Measurements from ENCODE around the gene PTPN18. TPM values are rescaled to one million over a fixed set of nuclear protein-coding genes. Genes with fewer than 3 reads are reported as not detected.

PTPN18 gene
- total and polyA plus RNA-seq, 12 donors, result 7.8 to 35.0 (median 12.9) TPM

DNA sequence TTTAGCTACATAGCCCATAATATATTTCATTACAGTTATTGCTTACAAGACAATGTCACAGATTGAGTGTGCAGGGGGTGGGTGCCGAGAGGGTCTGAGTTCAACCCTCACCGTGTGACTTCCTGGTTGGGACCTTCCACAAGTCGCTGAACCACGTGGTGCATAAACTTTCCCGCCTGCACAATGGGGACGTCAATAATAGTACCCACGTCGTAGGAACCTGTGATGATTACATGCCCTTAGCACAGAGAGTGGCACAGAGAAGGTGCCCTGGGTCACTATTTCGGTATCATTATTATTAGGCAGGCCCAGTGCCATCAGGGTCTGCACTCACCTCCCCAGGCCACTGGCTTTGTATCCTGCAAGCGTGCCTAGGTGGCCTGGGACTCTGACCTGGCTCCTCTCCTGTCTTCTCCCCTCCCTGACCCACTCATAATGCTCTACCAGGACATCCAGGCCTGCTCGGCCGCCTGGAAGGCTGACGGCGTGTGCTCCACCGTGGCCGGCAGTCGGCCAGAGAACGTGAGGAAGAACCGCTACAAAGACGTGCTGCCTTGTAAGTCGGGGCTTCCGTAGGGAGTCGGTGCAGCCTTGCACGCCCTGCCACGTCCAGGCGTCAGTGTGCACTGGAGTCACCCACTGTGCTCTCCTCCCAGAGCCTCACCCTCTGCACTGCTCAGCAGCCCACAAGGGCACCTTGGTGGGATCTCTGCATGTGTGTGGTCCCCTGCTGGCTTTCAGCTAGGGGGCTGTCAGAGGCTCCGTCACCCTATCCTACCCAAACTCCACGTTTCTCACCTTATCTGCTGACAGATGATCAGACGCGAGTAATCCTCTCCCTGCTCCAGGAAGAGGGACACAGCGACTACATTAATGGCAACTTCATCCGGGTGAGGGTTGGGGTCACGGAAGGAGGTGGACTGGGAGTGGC lies 2.8 kb downstream of the PTPN18 start:
- no peak overlapping the region for H3K4me3 ChIP-seq
- DNase-seq, result no peak
- no peak for ATAC-seq
- WGBS, 2 donors, result 91% methylated on average over 33 of the region's 33 CpGs
- peaks cover 0 to 4% (median 0%) of the 10 kb centered on the region in 9 donors for H3K36me3 ChIP-seq
- no peak overlapping the region for H3K27ac ChIP-seq
- H3K9me3 ChIP-seq, result peaks cover 0 to 9% (median 0%) of the 10 kb centered on the region in 11 donors
- TF ChIP-seq, protein P1, sequence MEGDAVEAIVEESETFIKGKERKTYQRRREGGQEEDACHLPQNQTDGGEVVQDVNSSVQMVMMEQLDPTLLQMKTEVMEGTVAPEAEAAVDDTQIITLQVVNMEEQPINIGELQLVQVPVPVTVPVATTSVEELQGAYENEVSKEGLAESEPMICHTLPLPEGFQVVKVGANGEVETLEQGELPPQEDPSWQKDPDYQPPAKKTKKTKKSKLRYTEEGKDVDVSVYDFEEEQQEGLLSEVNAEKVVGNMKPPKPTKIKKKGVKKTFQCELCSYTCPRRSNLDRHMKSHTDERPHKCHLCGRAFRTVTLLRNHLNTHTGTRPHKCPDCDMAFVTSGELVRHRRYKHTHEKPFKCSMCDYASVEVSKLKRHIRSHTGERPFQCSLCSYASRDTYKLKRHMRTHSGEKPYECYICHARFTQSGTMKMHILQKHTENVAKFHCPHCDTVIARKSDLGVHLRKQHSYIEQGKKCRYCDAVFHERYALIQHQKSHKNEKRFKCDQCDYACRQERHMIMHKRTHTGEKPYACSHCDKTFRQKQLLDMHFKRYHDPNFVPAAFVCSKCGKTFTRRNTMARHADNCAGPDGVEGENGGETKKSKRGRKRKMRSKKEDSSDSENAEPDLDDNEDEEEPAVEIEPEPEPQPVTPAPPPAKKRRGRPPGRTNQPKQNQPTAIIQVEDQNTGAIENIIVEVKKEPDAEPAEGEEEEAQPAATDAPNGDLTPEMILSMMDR (IDR thresholded peaks at IDR 0.05), result no peak
- H3K4me1 ChIP-seq, result peaks cover 3 to 26% (median 21%) of the 10 kb centered on the region in 9 donors
- no peaks in the 10 kb centered on the region for H3K27me3 ChIP-seq
- intact Hi-C loops (cut with DNase I), result loop anchor here in 1 of 10 donors (5.0 kb wide), 1 partner anchor 34 kb away; no protein-coding TSS in a partner anchor

DNA sequence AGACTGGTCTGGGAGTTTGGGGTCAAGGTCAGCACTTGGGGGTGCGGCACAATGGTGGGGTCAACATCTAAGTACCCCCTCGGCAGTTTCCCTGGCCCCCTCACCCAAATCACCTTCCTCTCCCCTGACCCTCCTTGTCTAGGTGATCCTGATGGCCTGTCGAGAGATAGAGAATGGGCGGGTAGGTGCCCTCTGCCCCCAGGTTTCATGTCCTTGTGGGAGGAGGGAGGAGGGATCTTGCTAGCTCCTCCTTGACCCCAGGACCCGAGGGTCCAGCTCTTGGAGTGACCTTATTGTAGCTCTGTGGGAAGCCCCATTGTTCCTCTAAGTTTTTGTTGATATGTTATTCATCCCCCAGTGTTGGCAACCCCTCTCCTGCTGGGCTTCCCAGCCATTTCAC lies 3.6 kb downstream of the PTPN18 start:
- ATAC-seq (no peak), DNase-seq (no peak)
- Histone ChIP-seq H3K27ac (no peak overlapping the region), H3K27me3 (no peaks in the 10 kb centered on the region), H3K4me1 (peaks cover 3 to 18% (median 16%) of the 10 kb centered on the region in 9 donors), H3K4me3 (no peak overlapping the region), H3K9me3 (peaks cover 0 to 9% (median 0%) of the 10 kb centered on the region in 11 donors), H3K36me3 (peaks cover 0 to 4% (median 0%) of the 10 kb centered on the region in 9 donors)
- 76 to 86% methylated on average over 5 of the region's 5 CpGs for WGBS, 2 donors
- TF ChIP-seq, protein P1 (IDR thresholded peaks at IDR 0.05), result no peak
- intact Hi-C loops (cut with DNase I), result loop anchor here in 1 of 10 donors (5.0 kb wide), 1 partner anchor 33 kb away; no protein-coding TSS in a partner anchor

DNA sequence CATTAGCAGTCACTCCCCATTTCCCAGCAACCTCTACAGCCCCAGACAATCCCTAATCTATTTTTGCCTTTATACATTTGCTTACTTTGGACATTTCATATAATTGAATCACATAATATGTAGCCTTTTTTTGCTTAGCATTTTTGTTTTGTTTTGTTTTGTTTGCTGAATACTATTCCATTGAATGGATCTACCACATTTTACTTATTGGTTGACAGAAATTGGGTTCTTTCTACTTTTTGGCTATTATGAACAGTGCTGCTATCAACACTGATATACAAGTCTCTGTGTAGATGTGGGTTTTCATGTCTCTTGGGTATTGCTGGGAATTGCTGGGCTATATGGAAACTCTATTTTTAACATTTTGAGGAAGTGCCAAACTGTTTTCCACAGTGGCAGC lies 7.6 kb downstream of the PTPN18 start:
- peaks cover 0 to 14% (median 0%) of the 10 kb centered on the region in 11 donors for H3K9me3 ChIP-seq
- no peak overlapping the region for H3K27ac ChIP-seq
- DNase-seq (no peak), ATAC-seq (no peak)
- no peak overlapping the region for H3K4me3 ChIP-seq
- no peaks in the 10 kb centered on the region for H3K4me1 ChIP-seq
- H3K27me3 ChIP-seq, result no peaks in the 10 kb centered on the region
- peaks cover 0 to 4% (median 0%) of the 10 kb centered on the region in 9 donors for H3K36me3 ChIP-seq
- intact Hi-C loops (cut with DNase I), result no loop called here
- TF ChIP-seq, protein P1 (IDR thresholded peaks at IDR 0.05), result no peak

DNA sequence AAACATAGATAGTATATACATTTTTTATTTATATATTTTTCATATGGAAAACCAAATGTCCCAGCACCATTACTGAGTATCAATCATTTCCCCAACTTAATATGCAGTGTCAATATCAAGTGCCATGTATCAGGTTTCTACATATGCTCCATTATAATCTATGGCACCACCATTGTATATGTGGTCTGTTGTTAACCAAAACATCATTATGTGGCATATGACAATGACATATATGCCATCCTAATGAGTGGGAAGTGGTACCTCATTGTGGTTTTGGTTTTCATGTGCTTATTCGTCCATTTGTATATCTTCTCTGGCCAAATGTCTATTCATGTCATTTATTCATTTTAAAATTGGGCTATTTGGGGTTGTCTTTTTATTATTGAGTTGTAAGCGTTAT lies 9.2 kb downstream of the PTPN18 start:
- Histone ChIP-seq H3K4me3 (no peak overlapping the region), H3K27me3 (no peaks in the 10 kb centered on the region), H3K4me1 (peaks cover 0 to 12% (median 0%) of the 10 kb centered on the region in 9 donors), H3K27ac (no peak overlapping the region), H3K36me3 (peaks cover 0 to under 1% (median 0%) of the 10 kb centered on the region in 9 donors), H3K9me3 (peaks cover 0 to 9% (median 0%) of the 10 kb centered on the region in 11 donors)
- TF ChIP-seq, protein P1 (IDR thresholded peaks at IDR 0.05), result no peak
- intact Hi-C loops (cut with DNase I), result no loop called here
- no peak for ATAC-seq
- 85 to 95% methylated on average over 2 of the region's 2 CpGs for WGBS, 2 donors
- no peak for DNase-seq
